Fibroblast of peridontal ligament (primary cell): ENCODE results near the gene MGMT.

Experiments used
- DNase-seq: peaks from one replicate; pipeline ENCODE4 v3.0.0-alpha.2; 2010; ENCODE audit errors: extremely low read depth

The MGMT gene

DNA sequence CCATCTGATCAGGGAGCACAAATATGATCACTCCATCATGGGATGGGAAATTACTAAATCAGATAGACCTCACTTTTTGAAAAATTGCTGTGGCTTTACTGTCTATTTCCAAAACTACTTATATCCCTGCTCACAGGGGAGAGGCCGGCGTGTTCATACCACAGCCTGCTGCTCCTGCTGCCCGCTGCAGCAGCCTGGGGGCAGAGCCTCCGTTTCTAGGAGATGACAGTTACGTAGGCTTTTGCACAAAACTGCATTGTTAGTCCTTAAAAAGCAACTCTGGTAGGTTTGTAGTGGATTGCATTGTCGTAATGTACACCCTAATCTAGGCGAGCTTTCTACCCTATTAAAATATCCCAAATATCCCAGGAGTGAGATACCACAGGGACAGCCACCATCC lies 293.4 kb downstream of the MGMT start:
- DNase-seq: no peak

GRCh38 chr10:129761197-129761972 lies 294.3 kb downstream of the MGMT start:
- DNase-seq: no peak

GRCh38 chr10:129761981-129762956 lies 295.2 kb downstream of the MGMT start:
- no peak for DNase-seq

DNA sequence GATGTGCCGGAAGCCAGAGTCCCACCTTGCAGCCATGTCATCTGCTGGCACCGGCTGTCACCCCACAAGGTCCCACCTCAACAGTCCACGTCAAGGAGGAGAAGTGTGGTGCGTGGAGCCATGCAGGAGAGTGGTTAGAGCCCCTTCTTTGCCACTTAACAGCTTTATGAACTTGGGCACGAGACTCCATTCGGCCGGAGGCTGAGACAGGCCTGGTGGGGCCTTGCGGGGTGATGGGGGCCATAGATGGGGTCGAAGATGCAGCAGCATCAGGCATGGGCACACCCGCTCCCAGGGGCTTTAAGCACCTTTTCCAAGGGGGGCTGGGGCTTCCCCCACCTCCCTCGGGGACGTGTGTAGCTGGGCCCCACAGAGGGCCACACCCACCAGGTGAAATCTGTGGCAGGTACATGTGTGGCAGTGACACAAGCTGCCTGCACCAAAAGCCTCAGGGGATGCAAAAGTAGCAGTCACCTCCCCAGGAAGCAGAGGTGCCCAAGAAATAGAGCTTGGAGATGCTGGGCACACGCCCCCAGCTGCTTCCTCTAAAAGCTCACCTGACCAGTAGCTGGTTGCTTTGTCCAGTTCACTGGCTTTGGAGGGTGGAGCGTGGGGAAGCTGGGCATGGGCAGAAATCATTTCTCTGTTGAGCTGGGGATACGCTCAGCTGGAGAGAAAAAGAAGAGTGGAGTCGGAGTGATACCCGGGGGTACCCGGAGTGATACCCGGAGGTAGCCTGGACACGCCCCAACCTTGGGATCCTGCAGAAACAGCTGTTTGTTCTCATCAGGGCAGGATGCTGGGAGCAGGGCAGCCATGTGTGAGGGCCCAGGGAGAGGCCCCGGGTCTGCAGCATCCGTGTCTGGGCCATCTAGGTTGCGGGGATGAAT lies 297.2 kb downstream of the MGMT start:
- no peak for DNase-seq

DNA sequence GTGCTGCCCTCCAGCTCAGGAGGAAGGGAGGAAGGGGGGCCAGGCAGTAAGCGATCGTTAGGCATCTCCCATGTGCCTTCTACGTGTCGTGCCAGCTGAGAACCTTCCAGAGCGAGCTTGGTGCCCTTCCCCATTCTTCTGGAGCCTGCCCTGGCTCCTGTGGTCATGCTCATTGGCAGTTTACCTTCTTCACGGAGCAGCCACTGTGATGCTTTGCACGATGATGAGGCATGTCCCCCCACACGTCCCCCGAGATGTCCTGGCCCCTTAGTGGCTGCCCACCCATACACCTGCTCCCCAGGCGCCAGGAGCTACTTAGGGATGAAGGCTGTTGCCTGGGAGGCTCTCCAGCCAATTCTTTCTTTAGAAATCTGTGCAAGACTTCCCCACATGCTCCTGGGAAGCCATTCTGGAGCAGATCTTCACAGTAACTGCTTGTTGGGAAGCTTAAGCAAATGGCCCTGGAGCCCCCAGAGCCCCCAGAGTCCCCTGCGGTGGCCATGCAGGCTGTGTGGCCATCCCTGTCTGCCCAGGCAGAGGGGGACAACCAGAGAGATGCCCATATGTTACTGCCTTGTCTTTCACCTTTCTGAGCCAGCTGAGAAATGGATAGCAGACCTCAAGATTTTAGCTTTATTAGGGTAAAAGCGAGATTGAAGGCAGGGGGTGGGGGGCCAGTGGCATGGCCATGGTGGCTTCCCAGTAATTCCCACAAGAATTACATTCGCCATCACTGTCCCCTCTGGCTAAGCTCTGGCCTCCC lies 298.0 kb downstream of the MGMT start:
- DNase-seq: no peak

DNA sequence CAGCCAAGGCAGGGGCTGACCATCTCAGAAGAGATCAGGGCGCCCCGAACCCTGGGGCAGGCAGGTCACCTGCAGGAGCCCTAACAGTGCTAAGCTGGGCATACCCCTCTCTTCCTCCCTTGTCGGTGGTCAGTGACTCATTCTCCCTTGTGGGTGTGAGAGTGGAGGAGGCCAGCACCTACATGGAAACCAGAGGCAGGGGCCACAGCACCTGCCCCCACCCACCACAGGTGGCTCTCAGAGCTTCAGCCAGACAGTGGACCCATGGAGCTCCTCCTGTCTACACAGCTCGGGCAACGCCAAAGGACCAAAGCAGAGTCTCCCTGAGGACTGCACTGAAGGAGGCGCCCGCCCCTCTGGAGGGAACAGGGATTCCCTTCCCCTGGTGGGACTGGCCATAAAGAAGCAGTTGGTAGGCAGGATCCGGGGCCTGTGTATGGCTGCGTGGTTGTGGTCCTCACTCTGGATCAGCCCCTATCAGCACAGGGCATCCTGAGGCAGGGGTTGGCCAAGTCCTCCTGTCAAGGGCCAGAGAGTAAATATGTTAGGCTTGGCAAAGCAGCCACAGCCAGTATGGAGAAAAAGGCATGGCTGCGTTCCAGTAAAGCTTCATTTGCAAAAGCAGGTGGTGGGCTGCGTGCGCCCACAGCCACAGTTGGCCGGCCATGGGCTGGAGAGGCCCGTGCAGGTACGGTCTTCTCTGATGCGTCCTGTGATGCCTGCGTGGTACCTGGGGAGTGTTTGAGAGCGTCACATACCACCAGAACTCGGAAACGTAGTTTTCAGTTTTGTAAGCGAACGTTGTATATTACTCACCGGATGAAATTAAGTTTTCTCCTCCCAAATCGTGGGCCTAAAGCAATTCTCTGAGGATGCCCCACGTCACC lies 298.9 kb downstream of the MGMT start:
- DNase-seq: no peak

- no peak for DNase-seq
Observed at GRCh38 chr10:129766611-129767550, 299.8 kb downstream of the MGMT start.

GRCh38 chr10:129767751-129768150 lies 300.7 kb downstream of the MGMT start:
- no peak for DNase-seq

- DNase-seq: no peak
Observed at GRCh38 chr10:129768437-129769355, 301.7 kb downstream of the MGMT start.

DNA sequence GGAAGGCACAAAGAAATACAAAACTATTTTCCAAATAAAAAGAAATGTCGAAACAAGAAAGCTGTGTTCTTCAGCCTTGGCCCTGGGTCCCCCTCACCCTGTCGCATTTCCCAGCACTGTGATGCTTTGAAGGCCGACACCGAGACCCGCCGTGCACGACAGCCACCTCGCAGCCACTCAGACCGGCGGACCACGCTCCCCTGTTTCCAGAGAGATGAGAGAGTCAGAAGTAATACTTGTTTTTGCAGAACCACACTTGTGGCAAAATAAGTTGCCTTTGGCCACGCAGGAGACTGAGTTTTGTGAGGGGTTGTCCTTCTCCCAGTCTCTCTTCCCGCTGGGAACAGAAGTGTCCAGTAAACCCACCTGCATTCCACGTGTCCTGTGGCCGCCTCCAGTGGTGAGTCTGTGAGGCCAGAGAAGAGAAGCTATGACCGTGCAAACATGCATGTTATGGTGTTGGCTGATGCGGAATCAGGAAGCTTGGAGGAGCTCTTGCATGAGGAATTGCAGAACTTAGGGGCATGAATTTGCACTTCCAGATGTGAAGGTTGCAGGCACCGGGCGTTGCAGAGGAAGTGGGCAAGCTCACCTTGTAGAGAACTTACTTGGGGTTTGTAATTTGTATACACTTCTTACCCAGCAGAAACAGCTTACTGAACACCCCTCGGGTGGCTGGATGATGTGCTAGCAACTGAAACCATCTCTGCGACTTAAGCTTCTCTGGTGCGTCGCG lies 302.5 kb downstream of the MGMT start:
- DNase-seq: no peak

- DNase-seq: no peak
Observed at GRCh38 chr10:129770286-129770685, 303.2 kb downstream of the MGMT start.

GRCh38 chr10:129771024-129771423 lies 304.0 kb downstream of the MGMT start:
- DNase-seq: no peak

DNA sequence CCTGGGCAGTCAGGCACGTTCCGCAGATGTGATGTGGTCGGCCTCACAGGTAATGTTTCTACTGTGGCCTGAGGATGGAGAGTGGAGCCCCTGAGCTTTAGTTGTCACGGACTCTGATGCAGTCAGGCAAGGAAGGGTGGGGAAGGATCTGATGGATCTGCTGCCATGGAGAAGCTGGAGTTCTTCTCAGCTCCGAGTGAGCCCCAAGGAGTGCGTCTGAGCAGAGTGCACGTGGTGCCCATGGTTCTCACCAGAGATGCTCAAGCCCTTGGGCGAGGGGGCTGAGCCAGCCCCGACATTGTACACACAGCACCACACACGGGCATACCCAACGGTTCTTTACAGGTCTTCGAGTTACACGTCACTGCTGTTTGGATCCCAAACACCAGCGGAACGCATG lies 304.5 kb downstream of the MGMT start:
- DNase-seq: no peak

GRCh38 chr10:129771991-129772431 lies 305.0 kb downstream of the MGMT start:
- no peak for DNase-seq

DNA sequence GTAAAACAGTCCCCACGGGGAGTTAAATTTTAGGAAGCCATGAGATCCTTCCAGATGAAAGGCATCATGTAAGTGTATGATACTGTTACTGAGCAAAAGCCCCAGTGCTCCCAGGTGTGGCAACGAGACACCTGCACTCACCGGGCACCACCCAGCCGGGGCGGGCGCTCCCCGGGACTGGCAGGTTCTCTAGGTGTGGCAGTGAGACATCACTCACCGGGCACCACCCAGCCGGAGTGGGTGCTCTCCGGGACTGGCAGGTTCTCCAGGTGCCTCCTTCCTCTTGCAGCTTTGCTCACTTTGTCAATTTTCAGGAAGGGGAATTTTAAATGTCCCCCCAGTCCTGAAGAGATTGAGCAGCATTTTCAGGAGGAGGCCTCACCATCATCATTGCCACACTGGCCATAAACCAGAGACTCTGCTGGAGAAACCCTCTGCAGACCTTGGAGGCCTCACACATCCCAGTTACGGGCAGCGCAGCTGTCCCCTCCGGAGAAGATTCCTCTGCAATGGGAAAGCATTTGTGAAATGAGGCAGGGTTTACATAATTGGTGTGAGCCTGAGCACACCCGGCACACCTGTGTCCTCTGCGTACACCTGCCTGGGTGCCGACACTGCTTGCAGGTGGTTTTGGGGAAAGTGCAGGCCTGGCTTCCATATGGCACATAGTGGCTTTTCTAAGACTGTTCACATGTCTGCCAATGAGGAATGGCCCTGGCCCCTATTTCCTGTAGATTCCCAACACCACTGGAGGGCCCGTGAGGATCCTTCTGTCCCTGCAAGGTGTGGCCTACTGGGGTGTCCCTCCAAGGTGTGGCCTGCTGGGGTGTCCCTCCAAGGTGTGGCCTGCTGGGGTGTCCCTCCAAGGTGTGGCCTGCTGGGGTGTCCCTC lies 305.7 kb downstream of the MGMT start:
- DNase-seq: no peak
